ENCODE data around the gene ERBB4. TPM values are rescaled to one million over a fixed set of nuclear protein-coding genes. Genes with fewer than 3 reads are reported as not detected.

ERBB4 gene
- total RNA-seq, 1 donor from 2014 or later: 127 TPM

DNA sequence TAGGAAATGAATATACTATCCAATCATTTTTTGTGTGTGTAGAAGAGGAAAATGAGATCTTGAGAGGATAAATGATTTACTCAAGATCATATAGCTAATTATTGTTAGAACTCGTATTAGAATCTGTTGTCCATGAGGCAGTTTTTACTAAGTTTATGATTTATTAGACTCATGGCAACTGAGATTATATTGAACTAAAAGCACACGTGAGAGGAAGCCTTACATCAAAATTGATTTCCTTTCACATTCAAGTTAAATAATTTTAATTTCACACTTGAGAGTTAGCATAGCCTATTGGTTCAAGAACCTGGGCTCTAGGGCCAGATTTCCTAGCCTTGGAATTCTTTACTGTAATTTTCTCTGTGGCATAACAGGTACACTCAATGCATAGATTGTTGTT lies 552.3 kb downstream of the ERBB4 start:
- DNase-seq: no peak

DNA sequence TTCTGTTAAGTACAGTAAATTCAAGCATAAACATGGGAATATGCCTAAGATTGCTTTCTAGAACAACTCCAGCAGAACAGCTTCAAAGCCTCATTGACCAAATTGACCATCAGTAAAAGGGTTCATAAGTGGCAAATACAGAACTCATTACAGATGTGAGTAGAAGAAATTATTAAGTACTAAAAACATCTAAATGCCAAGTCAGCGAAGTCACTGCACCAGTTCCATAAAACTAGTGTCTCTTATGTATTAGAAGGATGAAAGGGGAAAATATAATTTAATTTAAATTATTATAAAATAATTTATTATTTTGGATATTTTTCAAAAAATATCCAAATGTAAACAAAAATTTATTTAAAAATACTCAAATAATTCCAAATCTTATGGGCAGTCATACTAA lies 553.2 kb downstream of the ERBB4 start:
- DNase-seq: no peak

GRCh38 chr2:211982162-211982561 lies 556.4 kb downstream of the ERBB4 start:
- DNase-seq: no peak

DNA sequence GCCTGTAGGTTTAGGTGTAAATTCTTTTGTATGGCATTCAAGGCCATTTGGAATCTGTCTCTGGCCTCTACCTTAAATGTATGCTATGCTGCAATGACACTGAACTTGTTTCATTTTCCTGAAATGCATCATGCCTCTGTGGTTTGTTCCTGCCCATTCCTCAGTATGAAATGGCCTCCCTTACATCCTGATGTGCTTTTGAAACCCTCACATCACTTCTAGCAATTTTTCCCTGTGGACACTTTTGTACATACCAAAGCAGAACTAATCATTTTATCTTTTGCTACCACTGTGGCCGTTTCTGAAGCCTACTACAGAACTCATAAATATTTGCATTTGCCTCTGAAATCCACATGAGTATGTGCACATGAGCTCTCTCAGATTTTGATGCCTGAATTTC lies 557.2 kb downstream of the ERBB4 start:
- DNase-seq: no peak

DNA sequence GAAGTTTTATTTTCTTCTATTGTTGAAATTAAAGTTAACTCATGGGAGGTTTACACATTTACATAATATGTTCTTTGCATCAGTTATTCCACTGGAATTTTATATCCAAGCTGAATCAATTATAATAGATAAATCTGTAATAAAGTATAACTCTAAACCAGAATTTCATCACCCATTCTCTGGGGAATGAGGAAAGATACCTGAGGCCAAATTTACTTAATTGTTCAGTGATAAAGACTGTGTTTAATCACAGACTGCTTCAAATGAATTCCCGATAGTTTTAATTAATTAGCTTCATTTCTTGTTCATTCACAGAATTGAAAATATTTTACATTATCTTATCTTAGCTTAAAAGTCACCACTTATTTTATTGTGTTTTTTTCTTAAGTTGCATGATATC lies 562.5 kb downstream of the ERBB4 start:
- DNase-seq: no peak

- DNase-seq: no peak
These were observed 571.4 kb downstream of the ERBB4 start for GRCh38 chr2:211967234-211967633.

DNA sequence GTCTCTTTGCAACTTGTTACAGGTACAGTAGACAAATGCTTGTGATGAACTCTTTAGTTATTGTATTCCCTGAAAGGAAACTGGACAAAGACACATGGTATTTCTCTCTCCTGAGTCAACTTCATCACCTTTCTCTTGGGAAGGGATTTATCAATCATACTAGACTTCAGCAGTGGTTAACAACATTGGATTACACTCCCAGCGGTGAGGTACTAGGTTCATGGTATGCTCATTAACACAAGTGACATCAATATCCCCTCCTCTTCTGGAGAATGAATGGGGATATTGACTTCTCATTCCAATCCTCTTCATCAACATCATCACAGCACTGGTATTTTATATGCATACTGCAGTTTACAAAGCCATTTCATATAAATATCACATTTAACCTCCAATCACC lies 574.6 kb downstream of the ERBB4 start:
- DNase-seq: no peak

- DNase-seq: no peak
These were observed 580.8 kb downstream of the ERBB4 start for GRCh38 chr2:211957799-211958198.

DNA sequence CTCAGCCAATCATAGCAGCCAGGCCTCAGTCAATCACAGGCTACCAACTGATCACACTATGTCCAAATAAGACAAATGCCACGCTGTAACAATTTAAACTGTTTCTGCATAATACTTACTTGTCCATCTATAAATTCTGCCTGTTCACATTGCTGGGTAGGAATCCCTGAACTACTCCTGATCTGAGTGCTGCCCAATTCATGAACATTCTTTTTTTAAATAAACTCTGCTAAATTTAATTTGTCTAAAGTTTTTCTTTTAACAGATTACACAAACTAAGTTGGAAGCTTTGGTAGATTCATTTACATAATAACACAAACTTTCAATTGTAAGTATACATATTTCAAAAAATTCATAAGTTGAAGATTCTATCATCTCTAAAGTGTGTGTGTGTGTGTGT lies 583.0 kb downstream of the ERBB4 start:
- DNase-seq: no peak

GRCh38 chr2:211948932-211949331 lies 589.7 kb downstream of the ERBB4 start:
- no peak for DNase-seq

DNA sequence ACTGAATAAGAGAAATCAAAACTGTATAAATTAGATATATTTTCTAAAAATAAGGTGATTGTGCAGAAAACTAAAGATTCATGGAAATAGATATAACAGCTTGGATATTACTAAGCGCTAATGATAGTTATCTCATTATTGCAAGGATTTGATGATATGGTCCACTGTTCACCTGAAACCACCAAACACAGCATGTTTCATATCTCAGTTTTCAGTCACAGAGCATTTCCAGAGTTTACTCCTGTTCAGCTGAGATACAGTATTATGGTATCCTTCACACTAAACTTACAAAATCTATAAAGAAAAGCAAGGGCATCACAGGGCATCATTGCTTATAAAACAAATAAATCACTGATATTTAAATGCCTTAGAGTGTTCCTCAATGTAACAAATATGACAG lies 591.6 kb downstream of the ERBB4 start:
- no peak for DNase-seq

DNA sequence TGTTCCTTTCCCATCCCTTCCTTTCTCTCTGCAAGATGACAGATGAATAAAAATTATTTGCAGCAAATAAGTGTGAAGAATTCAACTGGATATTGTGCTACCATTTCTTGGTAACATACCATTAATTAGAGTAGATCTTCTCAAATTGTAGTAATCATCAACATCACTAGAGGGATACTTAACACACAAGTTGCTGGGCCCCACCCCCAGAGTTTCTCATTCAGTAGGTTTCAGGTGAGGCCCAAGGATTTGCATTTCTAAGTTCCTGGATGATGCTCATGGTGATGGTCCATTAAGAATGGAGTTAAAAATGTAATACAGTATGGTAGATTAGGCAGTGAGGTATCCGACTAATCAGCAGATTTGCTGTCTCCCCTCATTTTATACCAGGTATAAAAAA lies 594.0 kb downstream of the ERBB4 start:
- no peak for DNase-seq

DNA sequence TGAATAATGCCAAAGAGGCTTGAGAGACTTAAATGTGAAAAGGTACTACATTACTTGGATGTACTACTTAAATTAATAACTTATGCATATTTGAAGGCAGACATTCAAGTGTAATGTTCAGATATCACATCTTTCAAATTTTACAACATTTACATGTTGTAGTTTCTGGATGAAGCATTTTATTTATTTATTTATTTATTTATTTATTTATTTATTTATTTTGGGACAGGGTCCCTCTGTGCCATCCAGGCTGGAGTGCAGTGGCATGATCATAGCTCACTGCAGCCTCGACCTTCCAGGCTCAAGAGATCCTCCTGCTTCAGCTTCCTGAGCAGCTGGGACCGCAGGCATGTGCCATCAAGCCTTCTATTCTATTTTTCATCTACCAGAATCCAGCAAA lies 596.4 kb downstream of the ERBB4 start:
- no peak for DNase-seq

GRCh38 chr2:211941216-211941747 lies 597.3 kb downstream of the ERBB4 start:
- no peak for DNase-seq

- DNase-seq: no peak
These were observed 599.4 kb downstream of the ERBB4 start for GRCh38 chr2:211939177-211939576.

- DNase-seq: no peak
These were observed 603.8 kb downstream of the ERBB4 start for GRCh38 chr2:211934811-211935210.

GRCh38 chr2:211931314-211931713 lies 607.3 kb downstream of the ERBB4 start:
- DNase-seq: no peak

- no peak for DNase-seq
These were observed 608.3 kb downstream of the ERBB4 start for GRCh38 chr2:211930331-211930730.

DNA sequence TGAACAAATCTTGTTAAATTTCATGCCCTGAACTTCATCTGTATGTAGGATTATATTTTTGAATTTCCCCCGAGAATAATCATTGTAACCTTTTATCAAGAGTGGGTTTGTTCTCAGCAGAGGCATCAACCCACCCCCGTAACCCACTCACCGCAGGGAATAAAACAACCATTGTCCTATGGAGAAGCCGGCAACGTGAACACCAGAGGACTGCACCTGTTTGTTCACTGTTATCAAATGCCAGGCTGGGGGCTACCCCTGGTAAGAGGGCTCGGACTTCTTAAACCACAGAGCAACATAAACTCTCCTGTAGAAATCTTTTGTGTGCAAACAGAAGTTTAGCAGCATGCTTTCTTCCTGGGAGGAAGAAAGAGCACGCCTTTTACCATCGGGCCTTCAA lies 610.4 kb downstream of the ERBB4 start:
- no peak for DNase-seq

DNA sequence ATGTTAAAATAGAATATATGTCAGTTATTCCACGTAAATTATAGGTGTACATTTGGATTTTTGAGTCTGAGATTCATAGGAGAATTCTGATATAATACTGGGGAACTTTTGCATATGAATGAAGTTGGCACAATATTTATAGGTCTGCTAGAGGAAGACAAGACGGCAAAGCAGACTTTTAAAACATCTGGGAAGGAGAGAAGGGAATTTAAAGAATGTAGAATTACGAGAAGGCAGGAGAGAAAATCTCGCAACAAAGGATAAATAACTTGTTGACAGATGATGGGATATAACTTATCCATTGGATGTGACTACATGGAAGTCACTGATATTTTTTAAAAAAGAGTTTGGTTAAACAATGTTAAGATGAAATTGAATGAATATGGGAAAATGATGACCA lies 615.6 kb downstream of the ERBB4 start:
- no peak for DNase-seq

DNA sequence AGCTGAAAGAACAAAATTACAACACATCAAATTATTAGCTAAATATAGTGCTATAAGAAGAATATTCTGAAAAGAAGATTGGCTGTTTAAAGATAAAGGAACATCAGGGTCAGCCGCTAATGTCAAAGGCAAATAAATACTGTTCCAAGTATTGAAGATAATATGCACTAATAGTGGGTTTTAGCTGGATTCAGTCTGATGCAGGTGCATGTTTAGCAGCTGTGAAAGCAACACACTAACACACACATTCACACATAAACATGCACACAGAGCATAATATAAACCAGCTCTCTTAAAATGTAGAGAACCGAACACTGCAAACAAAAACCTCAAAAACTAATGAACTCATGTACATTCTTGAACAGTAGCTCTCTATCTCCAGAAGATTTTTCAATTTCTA lies 634.6 kb downstream of the ERBB4 start:
- DNase-seq: no peak

DNA sequence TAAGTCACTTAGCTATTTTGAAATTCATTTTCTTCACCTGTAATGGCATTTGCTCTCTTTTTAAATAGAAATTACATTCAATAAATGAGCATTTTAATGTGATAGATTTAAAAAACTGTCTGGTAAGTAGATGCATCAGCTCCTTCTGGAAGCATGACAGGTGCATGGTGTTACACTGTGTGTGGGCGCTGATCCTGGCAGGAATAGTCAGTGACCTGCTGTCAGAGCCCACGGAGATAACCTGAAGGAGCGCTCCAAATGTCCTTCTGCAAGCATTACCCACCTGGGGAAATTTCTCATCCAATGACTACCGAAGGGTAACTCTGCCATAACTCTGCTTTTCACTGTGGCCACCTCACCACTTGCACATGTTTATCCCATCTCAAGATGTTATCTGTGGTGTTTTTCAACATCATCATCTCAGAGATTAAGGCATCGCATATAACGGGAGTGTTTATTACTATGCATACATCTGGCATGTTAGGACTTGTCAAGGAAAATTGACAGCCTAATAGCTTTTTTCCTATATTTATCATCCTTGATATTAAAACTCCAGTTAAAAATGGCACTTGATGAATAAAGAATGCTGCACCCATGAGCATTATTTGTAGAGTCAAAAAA lies 637.3 kb downstream of the ERBB4 start:
- DNase-seq: no peak

DNA sequence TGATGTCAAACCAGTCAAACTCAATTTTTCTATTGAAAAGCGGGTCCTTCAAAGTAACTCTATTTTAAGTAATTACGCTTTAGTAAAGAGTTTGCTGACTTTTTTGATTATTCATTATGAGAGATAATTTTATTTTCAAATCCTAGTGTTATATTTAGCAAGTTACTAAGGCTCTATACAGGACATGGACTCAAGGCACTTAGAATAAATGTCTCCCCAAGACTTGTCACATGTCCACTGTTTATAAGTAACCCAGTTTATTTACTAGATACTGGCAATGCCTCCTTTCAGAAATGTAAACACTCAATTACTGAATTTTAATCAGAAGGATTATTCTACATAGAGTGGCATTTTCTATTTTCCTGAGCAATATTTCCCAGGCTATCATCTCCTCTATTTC lies 638.1 kb downstream of the ERBB4 start:
- no peak for DNase-seq

GRCh38 chr2:211900000-211900399 lies 638.6 kb downstream of the ERBB4 start:
- DNase-seq: no peak

DNA sequence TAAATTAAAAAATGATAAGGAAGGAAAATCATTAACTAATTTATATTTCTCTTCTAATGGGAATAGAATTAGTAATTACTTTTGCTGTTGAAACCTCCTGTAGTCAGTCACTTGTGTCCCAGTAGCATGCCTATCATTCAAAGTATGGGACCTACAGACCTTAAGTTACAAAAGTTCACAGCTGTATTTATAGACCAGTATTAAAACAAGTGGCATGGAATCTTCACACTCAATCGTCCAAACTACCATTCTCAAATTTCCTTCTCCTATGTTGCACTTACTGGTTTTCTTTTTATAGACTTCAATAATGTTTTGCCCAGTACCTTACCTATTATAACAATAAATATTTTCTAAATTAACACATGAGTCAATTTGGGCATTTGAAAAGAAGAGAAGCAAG lies 639.9 kb downstream of the ERBB4 start:
- DNase-seq: no peak
